ENCODE data around the gene SLC66A2.

Gene SLC66A2

GRCh38 chr18:79912409-79912991 is 39.0 kb downstream of the SLC66A2 start:
- peaks cover 15 to 70% (median 47%) of the 10 kb centered on the region in 4 experiments for H3K36me3 ChIP-seq (ENCODE audit: control insufficient read depth in 4 of 4, insufficient read depth in 4 of 4, low read length in 3 of 4)
- H3K27me3 ChIP-seq (replicated peaks in 2 of 5; ENCODE audit: control insufficient read depth in 4 of 5, insufficient read depth in 5 of 5, low read length in 4 of 5), result no peaks in the 10 kb centered on the region
- WGBS (ENCODE audit: insufficient coverage), result 95% methylated on average over 18 of the region's 20 CpGs
- DNase-seq, result peak in 2 of 3 donors; percentile 33 to 36
- H3K4me1 ChIP-seq (ENCODE audit: control extremely low read depth in 1 of 4, control insufficient read depth in 4 of 4, insufficient read depth in 4 of 4, low read length in 3 of 4), result no peaks in the 10 kb centered on the region
- H3K4me3 ChIP-seq (ENCODE audit: control insufficient read depth in 1 of 7, extremely low read depth in 1 of 7, insufficient read depth in 4 of 7, low read depth in 2 of 7, low read length in 6 of 7), result no peak overlapping the region
- ChIA-PET POLR2A (interaction anchor here (0.7 kb wide), 1 partner anchor 43 kb away, joined by 3 read pairs; no protein-coding TSS in a partner anchor), CTCF (interaction anchor here (1.0 to 1.3 kb wide), 2 partner anchors 13 to 22 kb away, joined by 3 read pairs; no protein-coding TSS in a partner anchor)
- no peak overlapping the region for H3K27ac ChIP-seq (ENCODE audit: insufficient read depth in 1 of 2, low read depth in 1 of 2, low read length in 2 of 2, poor library complexity in 1 of 2, severe bottlenecking in 2 of 2)
- H3K9me3 ChIP-seq (ENCODE audit: control extremely low read depth in 1 of 5, control insufficient read depth in 4 of 5, insufficient read depth in 2 of 5, low read depth in 1 of 5, low read length in 4 of 5), result peaks cover 0 to 28% (median 22%) of the 10 kb centered on the region in 5 experiments

GRCh38 chr18:79911344-79912270 is 39.8 kb downstream of the SLC66A2 start:
- peaks cover 9 to 63% (median 41%) of the 10 kb centered on the region in 4 experiments for H3K36me3 ChIP-seq (ENCODE audit: control insufficient read depth in 4 of 4, insufficient read depth in 4 of 4, low read length in 3 of 4)
- H3K9me3 ChIP-seq (ENCODE audit: control extremely low read depth in 1 of 5, control insufficient read depth in 4 of 5, insufficient read depth in 2 of 5, low read depth in 1 of 5, low read length in 4 of 5), result peaks cover 0 to 20% (median 17%) of the 10 kb centered on the region in 5 experiments
- no peak overlapping the region for H3K4me3 ChIP-seq (ENCODE audit: control insufficient read depth in 1 of 7, extremely low read depth in 1 of 7, insufficient read depth in 4 of 7, low read depth in 2 of 7, low read length in 6 of 7)
- ChIA-PET CTCF (no interaction called here), POLR2A (no interaction called here)
- WGBS (ENCODE audit: insufficient coverage), result 98% methylated on average over 19 of the region's 29 CpGs
- no peaks in the 10 kb centered on the region for H3K27me3 ChIP-seq (replicated peaks in 2 of 5; ENCODE audit: control insufficient read depth in 4 of 5, insufficient read depth in 5 of 5, low read length in 4 of 5)
- H3K4me1 ChIP-seq (ENCODE audit: control extremely low read depth in 1 of 4, control insufficient read depth in 4 of 4, insufficient read depth in 4 of 4, low read length in 3 of 4), result no peaks in the 10 kb centered on the region
- no peak for DNase-seq
- no peak overlapping the region for H3K27ac ChIP-seq (ENCODE audit: insufficient read depth in 1 of 2, low read depth in 1 of 2, low read length in 2 of 2, poor library complexity in 1 of 2, severe bottlenecking in 2 of 2)

GRCh38 chr18:79910563-79911343 is 40.7 kb downstream of the SLC66A2 start:
- no peak overlapping the region for H3K4me3 ChIP-seq (ENCODE audit: control insufficient read depth in 1 of 7, extremely low read depth in 1 of 7, insufficient read depth in 4 of 7, low read depth in 2 of 7, low read length in 6 of 7)
- ChIA-PET CTCF (no interaction called here), POLR2A (interaction anchor here (0.7 kb wide), 1 partner anchor 14 kb away, joined by 3 read pairs; no protein-coding TSS in a partner anchor)
- DNase-seq, result no peak
- WGBS (ENCODE audit: insufficient coverage), result 90% methylated on average over 13 of the region's 16 CpGs
- H3K9me3 ChIP-seq (ENCODE audit: control extremely low read depth in 1 of 5, control insufficient read depth in 4 of 5, insufficient read depth in 2 of 5, low read depth in 1 of 5, low read length in 4 of 5), result peaks cover 0 to 13% (median 9%) of the 10 kb centered on the region in 5 experiments
- H3K36me3 ChIP-seq (ENCODE audit: control insufficient read depth in 4 of 4, insufficient read depth in 4 of 4, low read length in 3 of 4), result peaks cover 9 to 56% (median 33%) of the 10 kb centered on the region in 4 experiments
- H3K27me3 ChIP-seq (replicated peaks in 2 of 5; ENCODE audit: control insufficient read depth in 4 of 5, insufficient read depth in 5 of 5, low read length in 4 of 5), result no peaks in the 10 kb centered on the region
- H3K27ac ChIP-seq (ENCODE audit: insufficient read depth in 1 of 2, low read depth in 1 of 2, low read length in 2 of 2, poor library complexity in 1 of 2, severe bottlenecking in 2 of 2), result no peak overlapping the region
- no peaks in the 10 kb centered on the region for H3K4me1 ChIP-seq (ENCODE audit: control extremely low read depth in 1 of 4, control insufficient read depth in 4 of 4, insufficient read depth in 4 of 4, low read length in 3 of 4)

- POLR2A ChIA-PET, result interaction anchor here (1.2 kb wide), 1 partner anchor 115 kb away, joined by 5 read pairs; no protein-coding TSS in a partner anchor
- Histone ChIP-seq H3K4me1 (ENCODE audit: control extremely low read depth in 1 of 4, control insufficient read depth in 4 of 4, insufficient read depth in 4 of 4, low read length in 3 of 4) (no peaks in the 10 kb centered on the region), H3K9me3 (ENCODE audit: control extremely low read depth in 1 of 5, control insufficient read depth in 4 of 5, insufficient read depth in 2 of 5, low read depth in 1 of 5, low read length in 4 of 5) (peaks cover 0 to 17% (median 14%) of the 10 kb centered on the region in 5 experiments), H3K36me3 (ENCODE audit: control insufficient read depth in 4 of 4, insufficient read depth in 4 of 4, low read length in 3 of 4) (peaks cover 11 to 61% (median 36%) of the 10 kb centered on the region in 4 experiments), H3K4me3 (ENCODE audit: control insufficient read depth in 1 of 7, extremely low read depth in 1 of 7, insufficient read depth in 4 of 7, low read depth in 2 of 7, low read length in 6 of 7) (no peak overlapping the region), H3K27me3 (replicated peaks in 2 of 5; ENCODE audit: control insufficient read depth in 4 of 5, insufficient read depth in 5 of 5, low read length in 4 of 5) (no peaks in the 10 kb centered on the region), H3K27ac (ENCODE audit: insufficient read depth in 1 of 2, low read depth in 1 of 2, low read length in 2 of 2, poor library complexity in 1 of 2, severe bottlenecking in 2 of 2) (no peak overlapping the region)
- CTCF ChIA-PET, result interaction anchor here (1.4 to 1.6 kb wide), 2 partner anchors 11 to 30 kb away, joined by 3 to 4 read pairs; no protein-coding TSS in a partner anchor
- no peak for DNase-seq
- WGBS (ENCODE audit: insufficient coverage), result 100% methylated on average over 2 of the region's 2 CpGs
These were observed 44.7 kb downstream of the SLC66A2 start for GRCh38 chr18:79906706-79907105.

- no peak for DNase-seq
- H3K27ac ChIP-seq (ENCODE audit: insufficient read depth in 1 of 2, low read depth in 1 of 2, low read length in 2 of 2, poor library complexity in 1 of 2, severe bottlenecking in 2 of 2), result no peak overlapping the region
- H3K9me3 ChIP-seq (ENCODE audit: control extremely low read depth in 1 of 5, control insufficient read depth in 4 of 5, insufficient read depth in 2 of 5, low read depth in 1 of 5, low read length in 4 of 5), result peaks cover 0 to 19% (median 14%) of the 10 kb centered on the region in 5 experiments
- WGBS (ENCODE audit: insufficient coverage), result no CpG with 5 or more reads among the region's 1 CpG
- POLR2A ChIA-PET, result interaction anchor here (0.6 to 1.2 kb wide), 2 partner anchors 44 to 114 kb away, joined by 5 to 7 read pairs; no protein-coding TSS in a partner anchor
- CTCF ChIA-PET, result interaction anchor here (1.0 to 1.6 kb wide), 4 partner anchors 10 to 31 kb away, joined by 3 to 4 read pairs (median 3); no protein-coding TSS in a partner anchor
- no peaks in the 10 kb centered on the region for H3K4me1 ChIP-seq (ENCODE audit: control extremely low read depth in 1 of 4, control insufficient read depth in 4 of 4, insufficient read depth in 4 of 4, low read length in 3 of 4)
- peaks cover 11 to 59% (median 38%) of the 10 kb centered on the region in 4 experiments for H3K36me3 ChIP-seq (ENCODE audit: control insufficient read depth in 4 of 4, insufficient read depth in 4 of 4, low read length in 3 of 4)
- H3K27me3 ChIP-seq (replicated peaks in 2 of 5; ENCODE audit: control insufficient read depth in 4 of 5, insufficient read depth in 5 of 5, low read length in 4 of 5), result no peaks in the 10 kb centered on the region
- H3K4me3 ChIP-seq (ENCODE audit: control insufficient read depth in 1 of 7, extremely low read depth in 1 of 7, insufficient read depth in 4 of 7, low read depth in 2 of 7, low read length in 6 of 7), result no peak overlapping the region
These were observed 45.5 kb downstream of the SLC66A2 start for GRCh38 chr18:79905993-79906392.

- 98% methylated on average over 21 of the region's 21 CpGs for WGBS (ENCODE audit: insufficient coverage)
- POLR2A ChIA-PET, result interaction anchor here (0.6 kb wide), 1 partner anchor 44 kb away, joined by 7 read pairs; no protein-coding TSS in a partner anchor
- H3K9me3 ChIP-seq (ENCODE audit: control extremely low read depth in 1 of 5, control insufficient read depth in 4 of 5, insufficient read depth in 2 of 5, low read depth in 1 of 5, low read length in 4 of 5), result peaks cover 0 to 23% (median 16%) of the 10 kb centered on the region in 5 experiments
- no peaks in the 10 kb centered on the region for H3K4me1 ChIP-seq (ENCODE audit: control extremely low read depth in 1 of 4, control insufficient read depth in 4 of 4, insufficient read depth in 4 of 4, low read length in 3 of 4)
- H3K27ac ChIP-seq (ENCODE audit: insufficient read depth in 1 of 2, low read depth in 1 of 2, low read length in 2 of 2, poor library complexity in 1 of 2, severe bottlenecking in 2 of 2), result no peak overlapping the region
- H3K27me3 ChIP-seq (replicated peaks in 2 of 5; ENCODE audit: control insufficient read depth in 4 of 5, insufficient read depth in 5 of 5, low read length in 4 of 5), result no peaks in the 10 kb centered on the region
- H3K4me3 ChIP-seq (ENCODE audit: control insufficient read depth in 1 of 7, extremely low read depth in 1 of 7, insufficient read depth in 4 of 7, low read depth in 2 of 7, low read length in 6 of 7), result no peak overlapping the region
- H3K36me3 ChIP-seq (ENCODE audit: control insufficient read depth in 4 of 4, insufficient read depth in 4 of 4, low read length in 3 of 4), result peaks cover 11 to 57% (median 39%) of the 10 kb centered on the region in 4 experiments
- DNase-seq, result no peak
- CTCF ChIA-PET, result interaction anchor here (1.0 to 1.6 kb wide), 4 partner anchors 10 to 32 kb away, joined by 3 to 4 read pairs (median 3); no protein-coding TSS in a partner anchor
These were observed 46.0 kb downstream of the SLC66A2 start for GRCh38 chr18:79905389-79905911.

All from common myeloid progenitor, CD34-positive (primary cell).